Kidney epithelial cell (primary cell): ENCODE measurements around the gene ZNF761. TPM values are rescaled to one million over a fixed set of nuclear protein-coding genes. Genes with fewer than 3 reads are reported as not detected.
"Not testable (repeated sequence)": the region's sequence is repeated elsewhere in the genome, so short reads cannot be mapped to it uniquely, and the experiment has no call there.

Experiments used
- DNase-seq: peaks from one replicate; pipeline ENCODE4 v3.0.0-alpha.2; 2010; ENCODE audit warnings: low read depth
- H3K27me3 ChIP-seq: 2 replicates; pipeline ENCODE4 v1.6.0; 2011; ENCODE audit warnings: low read length; ENCODE audit not compliant: control insufficient read depth, insufficient read depth
- H3K36me3 ChIP-seq: 2 replicates; pipeline ENCODE4 v1.5.1; 2011; ENCODE audit warnings: low read length; ENCODE audit not compliant: control insufficient read depth, insufficient read depth
- H3K4me3 ChIP-seq: 2 replicates; pipeline ENCODE4 v1.5.1; 2011; ENCODE audit warnings: low read depth, mild to moderate bottlenecking, control low read depth, low read length
- total RNA-seq: library from RNA; depleted of rRNA; stranded (reverse); fragments of >200 nt; gene quantifications from 2 replicates; pipeline ENCODE4 v1.2.3, GENCODE V29; 2015
- TF ChIP-seq, protein P1 (sequence below): IDR thresholded peaks from 2 replicates; pipeline ENCODE4 v1.5.1; 2011; ENCODE audit warnings: mild to moderate bottlenecking, moderate library complexity, low read length, control low read depth, inconsistent platforms; ENCODE audit not compliant: insufficient read depth, poor library complexity, severe bottlenecking

ZNF761 gene
- total RNA-seq, 1 donor from 2014 or later = 7.4 TPM

DNA sequence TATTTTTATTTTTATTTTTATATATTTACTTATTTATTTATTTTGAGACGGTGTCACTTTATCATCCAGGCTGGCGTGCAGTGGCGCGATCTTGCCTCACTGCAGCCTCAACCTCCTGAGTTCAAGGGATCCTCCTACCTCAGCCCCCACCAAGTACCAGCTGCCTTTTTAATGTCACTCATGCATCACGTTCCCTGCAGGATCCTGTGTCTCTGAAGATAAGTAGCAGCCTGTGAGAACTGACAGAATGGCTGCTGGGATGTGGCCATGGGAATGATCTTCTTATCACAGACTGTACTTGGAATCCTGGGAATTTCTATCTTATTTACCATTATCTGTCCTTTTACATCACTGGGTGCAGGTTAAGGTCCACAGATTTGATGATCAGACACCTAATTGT is 9.2 kb upstream of the ZNF761 start:
- TF ChIP-seq, protein P1, sequence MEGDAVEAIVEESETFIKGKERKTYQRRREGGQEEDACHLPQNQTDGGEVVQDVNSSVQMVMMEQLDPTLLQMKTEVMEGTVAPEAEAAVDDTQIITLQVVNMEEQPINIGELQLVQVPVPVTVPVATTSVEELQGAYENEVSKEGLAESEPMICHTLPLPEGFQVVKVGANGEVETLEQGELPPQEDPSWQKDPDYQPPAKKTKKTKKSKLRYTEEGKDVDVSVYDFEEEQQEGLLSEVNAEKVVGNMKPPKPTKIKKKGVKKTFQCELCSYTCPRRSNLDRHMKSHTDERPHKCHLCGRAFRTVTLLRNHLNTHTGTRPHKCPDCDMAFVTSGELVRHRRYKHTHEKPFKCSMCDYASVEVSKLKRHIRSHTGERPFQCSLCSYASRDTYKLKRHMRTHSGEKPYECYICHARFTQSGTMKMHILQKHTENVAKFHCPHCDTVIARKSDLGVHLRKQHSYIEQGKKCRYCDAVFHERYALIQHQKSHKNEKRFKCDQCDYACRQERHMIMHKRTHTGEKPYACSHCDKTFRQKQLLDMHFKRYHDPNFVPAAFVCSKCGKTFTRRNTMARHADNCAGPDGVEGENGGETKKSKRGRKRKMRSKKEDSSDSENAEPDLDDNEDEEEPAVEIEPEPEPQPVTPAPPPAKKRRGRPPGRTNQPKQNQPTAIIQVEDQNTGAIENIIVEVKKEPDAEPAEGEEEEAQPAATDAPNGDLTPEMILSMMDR = no peak
- H3K36me3 ChIP-seq = no peaks in the 10 kb centered on the region
- no peak overlapping the region for H3K4me3 ChIP-seq
- no peak for DNase-seq
- H3K27me3 ChIP-seq = no peaks in the 10 kb centered on the region

DNA sequence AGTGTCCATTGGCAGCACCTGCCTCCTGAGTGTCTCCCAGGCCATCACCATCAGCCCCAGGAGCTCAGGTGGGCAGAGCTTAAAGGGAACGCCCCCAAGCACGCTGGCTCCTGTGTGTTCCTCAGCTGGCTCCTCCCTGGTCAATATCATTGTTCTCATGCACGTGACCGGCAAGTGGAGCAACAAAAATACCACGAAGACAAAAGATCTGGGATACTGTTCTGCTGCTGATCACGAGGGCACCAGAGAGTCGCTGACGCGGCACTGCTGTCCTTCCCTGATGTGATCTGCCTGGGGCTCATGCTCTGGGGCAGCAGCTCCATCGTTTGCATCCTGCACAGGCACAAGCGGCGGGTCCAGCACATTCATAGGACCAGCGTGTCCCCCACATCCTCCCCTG is 8.7 kb upstream of the ZNF761 start:
- not testable (repeated sequence) for H3K4me3 ChIP-seq, H3K36me3 ChIP-seq, H3K27me3 ChIP-seq, DNase-seq

GRCh38 chr19:53423680-53424079 is 8.1 kb upstream of the ZNF761 start:
- H3K4me3 ChIP-seq, H3K27me3 ChIP-seq, H3K36me3 ChIP-seq, DNase-seq: not testable (repeated sequence)

DNA sequence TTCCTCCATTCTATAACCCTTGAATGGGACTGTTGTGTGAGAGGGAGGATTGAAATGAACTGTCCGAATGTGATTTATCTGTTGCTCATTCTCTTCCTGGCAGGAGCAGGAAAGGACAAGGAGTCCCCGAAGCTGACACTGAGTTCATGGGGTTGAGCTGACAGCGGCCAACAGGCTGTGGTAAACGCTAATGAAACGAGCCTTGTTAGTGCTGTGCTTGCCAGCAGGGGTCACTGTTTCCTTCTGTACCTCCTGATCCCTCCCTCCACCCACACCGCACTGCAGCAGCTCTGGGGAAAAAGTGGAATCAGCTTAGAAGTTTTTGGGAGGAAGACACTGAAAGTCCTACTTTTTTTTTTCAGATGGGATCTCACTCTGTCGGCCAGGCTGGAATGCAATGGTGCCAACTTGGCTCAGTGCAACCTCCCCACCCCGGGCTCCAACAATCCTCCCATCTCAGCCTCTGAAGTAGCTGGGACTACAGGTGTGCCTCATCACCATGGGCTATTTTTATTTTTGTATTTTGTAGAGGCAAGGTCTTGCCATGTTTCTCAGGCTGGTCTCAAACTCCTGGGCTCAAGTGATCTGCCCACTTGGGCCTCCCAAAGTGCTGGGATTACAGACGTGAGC is 6.7 kb upstream of the ZNF761 start:
- TF ChIP-seq, protein P1 = peak; percentile 49
- H3K4me3 ChIP-seq = no peak overlapping the region
- DNase-seq = no peak

GRCh38 chr19:53432088-53432661 is 391 bp downstream of the ZNF761 start:
- no peaks in the 10 kb centered on the region for H3K27me3 ChIP-seq
- TF ChIP-seq, protein P1 = no peak
- no peak for DNase-seq
- H3K4me3 ChIP-seq = peak overlapping the region; percentile 88
- no peaks in the 10 kb centered on the region for H3K36me3 ChIP-seq

More for the DNA sequence above, 6.7 kb upstream of the ZNF761 start:
- H3K27me3 ChIP-seq = no peaks in the 10 kb centered on the region
- no peaks in the 10 kb centered on the region for H3K36me3 ChIP-seq

GRCh38 chr19:53443809-53444208 is 12.0 kb downstream of the ZNF761 start:
- not testable (repeated sequence) for H3K27me3 ChIP-seq, H3K4me3 ChIP-seq, DNase-seq, H3K36me3 ChIP-seq

DNA sequence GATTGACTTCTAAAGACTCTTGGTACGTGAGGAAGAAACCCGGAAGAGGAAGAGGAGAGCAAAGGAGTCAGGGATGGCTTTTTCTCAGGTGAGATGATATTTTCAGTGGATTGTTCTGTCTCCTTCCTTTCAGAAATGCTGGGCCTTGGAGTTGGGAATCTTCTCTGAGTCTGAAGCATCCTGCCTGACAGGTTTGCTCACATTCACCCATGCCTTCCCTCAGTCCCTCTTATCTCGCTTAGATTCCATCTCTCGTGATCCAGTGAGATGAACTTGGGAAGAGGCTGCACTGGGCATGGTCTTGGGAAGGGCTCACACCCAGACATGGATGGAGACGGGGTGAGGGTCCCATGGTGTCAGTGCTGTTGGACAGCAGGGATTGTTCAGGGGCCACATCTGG is 15.4 kb downstream of the ZNF761 start:
- not testable (repeated sequence) for H3K27me3 ChIP-seq, H3K36me3 ChIP-seq, H3K4me3 ChIP-seq, DNase-seq

GRCh38 chr19:53455828-53456227 is 24.0 kb downstream of the ZNF761 start:
- H3K27me3 ChIP-seq = no peaks in the 10 kb centered on the region
- TF ChIP-seq, protein P1 = no peak
- no peak for DNase-seq
- H3K4me3 ChIP-seq = no peak overlapping the region
- no peaks in the 10 kb centered on the region for H3K36me3 ChIP-seq

DNA sequence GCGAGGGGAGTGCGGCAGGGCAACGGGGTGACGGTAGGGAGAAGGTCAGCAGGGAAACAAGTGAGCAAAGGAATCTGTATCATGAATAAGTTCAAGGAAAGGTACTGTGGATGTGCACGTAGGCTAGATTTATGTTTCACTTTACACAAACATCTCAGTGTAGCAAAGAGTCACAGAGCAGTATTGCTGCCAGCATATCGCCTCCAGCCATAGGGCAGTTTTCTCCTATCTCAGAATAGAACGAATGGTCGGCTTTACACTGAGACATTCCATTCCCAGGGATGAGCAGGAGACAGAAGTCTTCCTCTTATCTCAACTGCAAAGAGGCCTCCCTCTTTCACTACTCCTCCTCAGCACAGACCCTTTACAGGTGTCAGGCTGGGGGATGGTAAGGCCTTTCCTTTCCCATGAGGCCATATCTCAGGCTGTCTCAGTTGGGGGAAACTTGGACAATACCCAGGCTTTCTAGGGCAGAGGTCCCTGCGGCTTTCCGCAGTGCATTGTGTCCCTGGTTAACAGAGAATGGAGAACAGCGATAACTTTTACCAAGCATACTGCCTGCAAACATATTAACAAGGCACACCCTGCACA is 28.4 kb downstream of the ZNF761 start:
- H3K27me3 ChIP-seq, DNase-seq, H3K4me3 ChIP-seq, H3K36me3 ChIP-seq: not testable (repeated sequence)
